Sigmoid colon (tissue), 4 donors: ENCODE data around the gene PUSL1.

ENCODE experiments used
- EP300 ChIP-seq, 4 donors: sonication (generic); formaldehyde crosslinking; IDR thresholded peaks; one replicate each; pipeline ENCODE4 v1.6.1; 2017; ENCODE audit warnings: antibody characterized with exemption in 4 of 4
- POLR2A ChIP-seq, 2 donors: fragments of 450-650 bp; IDR thresholded peaks; one replicate each; pipeline ENCODE4 v1.6.1; 2016; ENCODE audit warnings: antibody characterized with exemption in 2 of 2, mild to moderate bottlenecking in 2 of 2, moderate library complexity in 2 of 2
- POLR2AphosphoS5 ChIP-seq, 4 donors: sonication (generic); formaldehyde crosslinking; IDR thresholded peaks; one replicate each; pipeline ENCODE4 v1.6.1; 2017; ENCODE audit warnings: antibody characterized with exemption in 4 of 4
- TF ChIP-seq, protein P1 (sequence below), 4 experiments: fragments of 450-650 bp in 3 of 4; fragments of 200-600 bp in 1 of 4; IDR thresholded peaks; one replicate each; pipeline ENCODE4 v1.5.1; 2016 to 2019; ENCODE audit warnings: antibody characterized with exemption in 4 of 4, mild to moderate bottlenecking in 3 of 4, moderate library complexity in 2 of 4

DNA sequence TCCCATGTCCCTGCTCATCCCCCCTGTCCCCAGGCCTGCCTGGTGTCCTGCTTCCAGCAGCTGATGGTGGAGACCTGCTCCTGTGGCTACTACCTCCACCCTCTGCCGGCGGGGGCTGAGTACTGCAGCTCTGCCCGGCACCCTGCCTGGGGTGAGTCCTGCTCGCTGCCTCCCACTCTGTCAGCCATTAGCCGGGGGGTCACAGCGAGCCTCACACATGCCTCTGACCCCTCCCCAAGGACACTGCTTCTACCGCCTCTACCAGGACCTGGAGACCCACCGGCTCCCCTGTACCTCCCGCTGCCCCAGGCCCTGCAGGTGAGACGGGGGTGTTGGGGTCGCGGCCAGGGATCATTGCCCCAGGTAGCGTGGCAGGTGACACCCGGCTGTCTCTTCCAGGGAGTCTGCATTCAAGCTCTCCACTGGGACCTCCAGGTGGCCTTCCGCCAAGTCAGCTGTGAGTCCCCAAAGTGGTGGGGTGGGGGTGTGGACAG is 18.1 kb upstream of the PUSL1 start:
- TF ChIP-seq, protein P1, sequence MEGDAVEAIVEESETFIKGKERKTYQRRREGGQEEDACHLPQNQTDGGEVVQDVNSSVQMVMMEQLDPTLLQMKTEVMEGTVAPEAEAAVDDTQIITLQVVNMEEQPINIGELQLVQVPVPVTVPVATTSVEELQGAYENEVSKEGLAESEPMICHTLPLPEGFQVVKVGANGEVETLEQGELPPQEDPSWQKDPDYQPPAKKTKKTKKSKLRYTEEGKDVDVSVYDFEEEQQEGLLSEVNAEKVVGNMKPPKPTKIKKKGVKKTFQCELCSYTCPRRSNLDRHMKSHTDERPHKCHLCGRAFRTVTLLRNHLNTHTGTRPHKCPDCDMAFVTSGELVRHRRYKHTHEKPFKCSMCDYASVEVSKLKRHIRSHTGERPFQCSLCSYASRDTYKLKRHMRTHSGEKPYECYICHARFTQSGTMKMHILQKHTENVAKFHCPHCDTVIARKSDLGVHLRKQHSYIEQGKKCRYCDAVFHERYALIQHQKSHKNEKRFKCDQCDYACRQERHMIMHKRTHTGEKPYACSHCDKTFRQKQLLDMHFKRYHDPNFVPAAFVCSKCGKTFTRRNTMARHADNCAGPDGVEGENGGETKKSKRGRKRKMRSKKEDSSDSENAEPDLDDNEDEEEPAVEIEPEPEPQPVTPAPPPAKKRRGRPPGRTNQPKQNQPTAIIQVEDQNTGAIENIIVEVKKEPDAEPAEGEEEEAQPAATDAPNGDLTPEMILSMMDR (IDR thresholded peaks at IDR 0.05): peak; percentile 33 to 67 (median 54)
- TF ChIP-seq POLR2AphosphoS5 (IDR thresholded peaks at IDR 0.05): no peak
- TF ChIP-seq POLR2A (IDR thresholded peaks at IDR 0.05): no peak
- TF ChIP-seq EP300 (IDR thresholded peaks at IDR 0.05): no peak
